ENCODE results near the gene ARAF.

Gene ARAF

DNA sequence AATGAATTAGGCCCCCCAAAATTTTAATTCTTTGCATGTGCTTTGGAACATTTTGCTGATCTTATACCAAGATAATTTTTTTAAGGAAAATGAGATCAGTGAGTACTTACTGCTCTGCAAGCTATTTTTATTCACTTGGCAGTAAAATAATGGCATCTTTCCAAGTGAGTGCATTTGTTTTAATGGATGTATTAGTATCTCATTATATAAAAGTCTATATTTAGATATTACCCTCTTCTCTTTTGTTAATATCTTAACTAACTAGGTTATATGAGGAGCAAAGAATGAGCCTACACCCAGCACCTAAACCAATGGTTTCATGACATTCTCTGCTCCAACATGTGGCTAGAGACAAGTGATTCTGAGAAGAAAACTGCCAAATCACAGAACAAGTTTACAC is 21.1 kb upstream of the ARAF start:
- Histone ChIP-seq H3K4me1 (ENCODE audit: control insufficient read depth, insufficient read depth, low read length, poor library complexity, severe bottlenecking) (no peaks in the 10 kb centered on the region), H3K4me3 (ENCODE audit: extremely low read depth, insufficient read depth, low read length, poor library complexity, severe bottlenecking) (no peak overlapping the region), H3K36me3 (ENCODE audit: control insufficient read depth, insufficient read depth, low read length) (no peaks in the 10 kb centered on the region), H3K27ac (ENCODE audit: low read depth, low read length, severe bottlenecking) (no peak overlapping the region), H3K9me3 (ENCODE audit: control insufficient read depth, low read length) (no peaks in the 10 kb centered on the region)

DNA sequence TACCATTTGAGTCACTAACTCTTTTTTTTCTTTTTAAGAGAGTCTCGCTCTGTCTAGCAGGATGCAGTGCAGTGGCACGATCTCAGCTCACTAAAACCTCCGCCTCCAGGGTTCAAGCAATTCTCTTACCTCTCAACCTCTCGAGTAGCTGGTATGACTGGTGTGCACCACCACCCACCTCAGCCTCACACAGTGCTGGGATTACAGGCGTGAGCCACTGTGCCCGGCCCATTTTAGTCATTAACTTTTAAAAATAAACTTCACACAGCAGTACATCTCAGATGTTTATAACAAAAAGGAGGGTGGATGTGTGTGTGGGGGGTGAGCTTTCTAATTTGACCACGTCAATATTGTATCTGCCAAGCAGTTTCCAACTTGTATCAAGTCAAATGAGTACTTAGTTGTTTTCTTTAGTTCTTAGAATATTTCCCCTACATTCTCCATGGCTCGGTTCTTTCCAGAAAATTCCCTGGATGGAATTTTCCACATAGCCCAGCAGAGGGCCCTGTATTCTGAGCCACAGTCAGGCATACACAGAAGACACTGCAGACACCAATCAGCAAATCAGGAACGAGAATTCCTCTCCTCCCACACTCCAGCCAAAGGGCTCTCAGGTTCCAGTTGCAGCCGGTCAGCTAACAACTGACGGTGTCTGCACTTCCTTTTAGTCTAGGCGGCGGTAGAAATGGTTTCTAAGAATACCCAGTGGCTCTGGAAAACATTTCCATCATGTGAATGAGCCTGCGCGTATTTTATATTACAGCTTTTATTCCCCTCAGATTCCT is 20.1 kb upstream of the ARAF start:
- Histone ChIP-seq H3K36me3 (ENCODE audit: control insufficient read depth, insufficient read depth, low read length) (no peaks in the 10 kb centered on the region), H3K9me3 (ENCODE audit: control insufficient read depth, low read length) (no peaks in the 10 kb centered on the region), H3K4me3 (ENCODE audit: extremely low read depth, insufficient read depth, low read length, poor library complexity, severe bottlenecking) (no peak overlapping the region), H3K27ac (ENCODE audit: low read depth, low read length, severe bottlenecking) (peak overlapping the region; percentile 57), H3K4me1 (ENCODE audit: control insufficient read depth, insufficient read depth, low read length, poor library complexity, severe bottlenecking) (no peaks in the 10 kb centered on the region)
- 50% methylated on average over 2 of the region's 15 CpGs; no CpG with 5 or more reads in 1 of the 2 experiments for WGBS, 2 experiments (ENCODE audit: insufficient coverage in 2 of 2)

DNA sequence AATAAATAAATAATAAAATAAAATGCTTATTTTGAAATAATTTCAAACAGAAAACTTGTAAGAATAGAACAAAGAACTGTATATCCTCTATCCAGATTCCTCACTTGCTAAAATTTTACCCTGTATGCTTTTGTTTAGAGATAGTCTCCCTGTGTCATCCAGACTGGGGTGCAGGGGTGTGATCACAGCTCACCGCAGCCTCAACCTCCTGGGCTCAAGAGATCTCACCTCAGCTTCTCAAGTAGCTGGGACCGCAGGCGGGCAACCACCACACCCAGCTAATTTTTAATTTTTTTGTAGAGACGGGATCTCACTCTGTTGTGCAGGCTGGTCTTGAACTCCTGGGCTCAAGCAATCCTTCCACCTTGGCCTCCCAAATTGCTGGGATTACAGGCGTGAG is 17.5 kb upstream of the ARAF start:
- 86 to 100% methylated on average over 1 of the region's 5 CpGs for WGBS, 2 experiments (ENCODE audit: insufficient coverage in 2 of 2)
- H3K4me1 ChIP-seq (ENCODE audit: control insufficient read depth, insufficient read depth, low read length, poor library complexity, severe bottlenecking) = no peaks in the 10 kb centered on the region
- no peaks in the 10 kb centered on the region for H3K9me3 ChIP-seq (ENCODE audit: control insufficient read depth, low read length)
- no peak overlapping the region for H3K27ac ChIP-seq (ENCODE audit: low read depth, low read length, severe bottlenecking)
- H3K36me3 ChIP-seq (ENCODE audit: control insufficient read depth, insufficient read depth, low read length) = no peaks in the 10 kb centered on the region
- H3K4me3 ChIP-seq (ENCODE audit: extremely low read depth, insufficient read depth, low read length, poor library complexity, severe bottlenecking) = no peak overlapping the region

DNA sequence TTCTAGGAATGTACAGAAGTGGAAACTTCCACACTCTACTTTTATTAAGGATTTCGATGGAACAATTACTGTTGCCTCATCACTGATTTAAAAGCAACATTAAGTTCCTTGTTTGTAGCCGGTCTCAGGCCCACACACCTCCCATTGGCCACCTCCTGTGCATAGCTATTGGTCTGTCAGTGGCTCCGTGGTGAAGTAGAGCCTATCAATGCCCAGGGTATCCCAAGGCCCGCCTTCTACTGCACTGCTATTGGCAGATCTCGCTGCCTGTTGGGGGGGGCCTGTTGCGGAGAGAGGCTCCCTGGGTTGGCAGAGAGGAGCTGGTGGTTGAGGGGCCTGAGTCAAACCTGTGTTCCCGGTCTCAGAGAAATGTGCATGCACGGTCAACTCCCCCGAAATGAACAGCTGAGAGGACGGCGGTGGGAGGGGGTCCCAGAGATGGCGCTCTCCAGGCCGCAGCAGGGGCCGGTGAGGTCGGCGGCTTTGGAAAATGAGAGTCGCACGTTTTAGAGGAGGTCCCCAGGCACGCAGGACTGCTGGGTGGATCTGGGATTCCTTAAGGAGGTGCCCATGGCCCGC is 4.9 kb upstream of the ARAF start:
- peak overlapping the region; percentile 45 for H3K27ac ChIP-seq (ENCODE audit: low read depth, low read length, severe bottlenecking)
- 0 to 6% methylated on average over 6 to 9 of the region's 20 CpGs for WGBS, 2 experiments (ENCODE audit: insufficient coverage in 2 of 2)
- H3K36me3 ChIP-seq (ENCODE audit: control insufficient read depth, insufficient read depth, low read length) = no peaks in the 10 kb centered on the region
- H3K4me3 ChIP-seq (ENCODE audit: extremely low read depth, insufficient read depth, low read length, poor library complexity, severe bottlenecking) = peak overlapping the region; percentile 33
- no peaks in the 10 kb centered on the region for H3K9me3 ChIP-seq (ENCODE audit: control insufficient read depth, low read length)
- H3K4me1 ChIP-seq (ENCODE audit: control insufficient read depth, insufficient read depth, low read length, poor library complexity, severe bottlenecking) = no peaks in the 10 kb centered on the region

DNA sequence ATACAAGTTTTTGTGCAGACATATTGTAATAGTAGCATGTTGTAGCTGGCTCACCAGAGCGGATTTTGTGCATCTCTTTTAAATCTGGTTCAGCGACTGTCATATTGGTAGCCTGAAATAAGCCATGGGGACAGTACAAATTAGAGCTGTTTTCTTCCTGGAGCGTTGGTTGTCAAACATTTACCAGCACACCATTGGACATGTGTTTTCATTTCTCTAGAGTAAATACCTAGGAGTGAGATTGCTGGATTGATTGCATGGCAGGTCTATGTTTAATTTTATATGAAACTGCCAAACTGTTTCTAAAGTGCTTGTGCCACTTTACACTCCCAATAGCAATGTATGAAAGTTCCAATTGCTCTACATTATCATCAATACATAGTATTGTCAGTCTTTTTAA is 2.6 kb upstream of the ARAF start:
- no CpG with 5 or more reads among the region's 3 CpGs for WGBS, 2 experiments (ENCODE audit: insufficient coverage in 2 of 2)
- no peaks in the 10 kb centered on the region for H3K4me1 ChIP-seq (ENCODE audit: control insufficient read depth, insufficient read depth, low read length, poor library complexity, severe bottlenecking)
- peaks cover 6% of the 10 kb centered on the region for H3K36me3 ChIP-seq (ENCODE audit: control insufficient read depth, insufficient read depth, low read length)
- no peak overlapping the region for H3K4me3 ChIP-seq (ENCODE audit: extremely low read depth, insufficient read depth, low read length, poor library complexity, severe bottlenecking)
- H3K9me3 ChIP-seq (ENCODE audit: control insufficient read depth, low read length) = no peaks in the 10 kb centered on the region
- no peak overlapping the region for H3K27ac ChIP-seq (ENCODE audit: low read depth, low read length, severe bottlenecking)

DNA sequence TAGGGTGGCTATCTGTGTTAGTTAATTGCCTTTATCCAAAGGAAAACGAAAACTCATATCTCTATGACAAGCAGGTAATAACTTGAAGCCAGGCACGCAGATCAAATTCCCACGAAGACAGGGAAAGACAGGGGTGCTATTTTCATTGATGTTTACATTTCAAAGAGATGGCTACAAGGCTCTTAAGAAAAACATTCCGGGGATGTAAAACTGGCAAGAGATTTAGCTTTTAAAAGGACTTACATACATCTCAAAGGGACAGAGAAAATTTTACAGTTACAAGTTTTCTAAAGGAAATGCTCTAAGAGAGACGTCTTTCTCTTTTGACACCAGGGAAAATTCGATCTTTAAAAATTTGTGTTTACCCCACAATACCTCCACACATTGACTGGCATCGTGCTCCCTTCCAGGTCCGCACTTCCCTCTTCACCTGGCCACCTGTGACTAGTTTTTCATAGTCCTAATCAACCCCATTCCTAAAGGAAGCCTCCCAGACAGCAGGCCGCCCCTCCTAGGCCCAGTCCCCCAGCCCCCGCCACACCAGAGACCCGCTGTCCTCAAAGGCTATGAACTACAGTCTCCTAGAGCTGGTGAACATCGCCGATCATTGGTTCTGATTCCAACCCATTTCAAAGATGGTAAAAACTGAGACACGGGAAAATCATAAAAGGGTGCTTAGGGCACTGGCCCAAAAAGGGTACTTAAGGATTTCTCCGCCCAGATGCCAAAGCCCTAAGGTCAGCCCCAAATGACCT is 649 bp upstream of the ARAF start:
- Histone ChIP-seq H3K9me3 (ENCODE audit: control insufficient read depth, low read length) (no peaks in the 10 kb centered on the region), H3K27ac (ENCODE audit: low read depth, low read length, severe bottlenecking) (peak overlapping the region; percentile 62), H3K4me1 (ENCODE audit: control insufficient read depth, insufficient read depth, low read length, poor library complexity, severe bottlenecking) (no peaks in the 10 kb centered on the region), H3K36me3 (ENCODE audit: control insufficient read depth, insufficient read depth, low read length) (peaks cover 23% of the 10 kb centered on the region), H3K4me3 (ENCODE audit: extremely low read depth, insufficient read depth, low read length, poor library complexity, severe bottlenecking) (peak overlapping the region; percentile 51)
- WGBS, 2 experiments (ENCODE audit: insufficient coverage in 2 of 2) = 10% methylated on average over 4 of the region's 15 CpGs; no CpG with 5 or more reads in 1 of the 2 experiments

DNA sequence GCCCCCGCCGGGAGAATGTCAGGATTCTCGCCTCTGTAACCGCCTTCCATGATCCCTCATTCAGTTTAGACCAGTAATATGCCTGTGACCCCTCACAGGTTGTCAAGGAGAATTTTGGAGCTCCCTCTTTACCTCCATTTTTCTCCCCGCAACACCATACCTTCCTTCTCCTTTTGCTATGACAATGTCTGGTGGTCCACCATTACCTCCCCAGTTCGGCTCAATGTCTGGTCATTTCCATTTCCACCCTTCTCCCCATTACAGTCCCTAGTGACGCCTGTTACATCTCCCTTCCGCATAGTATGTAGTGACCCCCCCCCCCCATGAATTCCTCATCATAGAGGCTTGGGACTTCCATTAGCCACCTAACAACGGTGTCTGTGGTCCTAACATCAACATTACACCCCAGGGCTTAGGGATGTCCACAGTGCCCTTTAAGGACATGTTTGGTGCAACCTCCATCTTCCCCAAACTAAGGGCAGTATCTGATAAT is 700 bp downstream of the ARAF start:
- Histone ChIP-seq H3K9me3 (ENCODE audit: control insufficient read depth, low read length) (no peaks in the 10 kb centered on the region), H3K4me3 (ENCODE audit: extremely low read depth, insufficient read depth, low read length, poor library complexity, severe bottlenecking) (peak overlapping the region; percentile 51), H3K4me1 (ENCODE audit: control insufficient read depth, insufficient read depth, low read length, poor library complexity, severe bottlenecking) (no peaks in the 10 kb centered on the region)

DNA sequence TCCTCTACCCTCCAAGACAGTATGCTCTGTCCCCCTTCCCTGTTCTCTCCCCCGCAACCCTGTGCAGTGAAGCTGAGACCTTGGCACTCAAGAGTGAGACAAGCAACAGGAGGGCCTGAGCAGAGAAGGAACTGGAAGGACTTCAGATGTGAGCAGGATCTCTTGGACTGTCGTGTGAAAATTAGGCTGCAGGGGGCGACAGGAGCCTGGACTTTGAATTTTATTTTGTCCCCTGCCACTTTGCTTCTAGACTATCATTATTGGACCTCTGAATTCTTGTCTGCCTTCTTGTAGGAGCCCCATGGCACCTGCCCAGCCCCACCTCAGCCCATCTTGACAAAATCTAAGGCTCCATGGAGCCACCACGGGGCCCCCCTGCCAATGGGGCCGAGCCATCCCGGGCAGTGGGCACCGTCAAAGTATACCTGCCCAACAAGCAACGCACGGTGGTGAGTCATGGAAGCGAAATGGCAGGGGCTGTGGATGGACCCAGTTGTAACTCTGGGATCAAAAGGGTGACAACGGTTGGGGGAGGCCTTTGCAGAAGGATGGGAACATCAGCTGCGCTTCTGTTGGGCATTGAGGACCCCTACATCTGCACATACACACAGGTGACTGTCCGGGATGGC is 1.7 kb downstream of the ARAF start:
- 39 to 84% methylated on average over 2 to 10 of the region's 13 CpGs for WGBS, 2 experiments (ENCODE audit: insufficient coverage in 2 of 2)
- no peak overlapping the region for H3K27ac ChIP-seq (ENCODE audit: low read depth, low read length, severe bottlenecking)
- no peaks in the 10 kb centered on the region for H3K9me3 ChIP-seq (ENCODE audit: control insufficient read depth, low read length)
- H3K4me1 ChIP-seq (ENCODE audit: control insufficient read depth, insufficient read depth, low read length, poor library complexity, severe bottlenecking) = no peaks in the 10 kb centered on the region
- no peak overlapping the region for H3K4me3 ChIP-seq (ENCODE audit: extremely low read depth, insufficient read depth, low read length, poor library complexity, severe bottlenecking)
- H3K36me3 ChIP-seq (ENCODE audit: control insufficient read depth, insufficient read depth, low read length) = peaks cover 37% of the 10 kb centered on the region

More for the DNA sequence above, 700 bp downstream of the ARAF start:
- Histone ChIP-seq H3K27ac (ENCODE audit: low read depth, low read length, severe bottlenecking) (peak overlapping the region; percentile 16), H3K36me3 (ENCODE audit: control insufficient read depth, insufficient read depth, low read length) (peaks cover 29% of the 10 kb centered on the region)
- WGBS, 2 experiments (ENCODE audit: insufficient coverage in 2 of 2) = 6% methylated on average over 6 of the region's 9 CpGs; no CpG with 5 or more reads in 1 of the 2 experiments

DNA sequence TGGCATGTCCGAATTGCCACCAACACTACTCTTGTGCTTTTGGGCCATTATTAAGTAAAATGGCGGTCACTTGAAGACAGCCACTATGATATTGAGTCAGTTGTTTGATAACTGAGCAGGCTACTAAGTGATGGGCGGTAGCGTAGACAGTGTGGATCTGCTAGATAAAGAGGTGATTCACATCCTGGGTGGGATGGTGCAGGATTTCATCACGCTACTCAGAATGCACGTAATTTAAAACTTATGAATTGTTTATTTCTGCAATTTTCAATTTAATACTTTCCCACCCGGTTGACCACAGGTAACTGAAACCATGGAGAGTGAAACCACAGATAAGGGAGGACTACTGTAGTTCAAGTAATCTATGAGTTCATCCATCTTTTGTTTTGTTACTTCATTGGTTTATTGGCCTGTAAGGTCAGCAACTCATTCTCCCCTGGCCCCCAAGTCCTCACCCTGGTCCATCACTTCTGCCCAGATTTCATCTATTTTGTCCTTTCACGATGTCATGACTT is 2.9 kb downstream of the ARAF start:
- Histone ChIP-seq H3K36me3 (ENCODE audit: control insufficient read depth, insufficient read depth, low read length) (peaks cover 47% of the 10 kb centered on the region), H3K4me1 (ENCODE audit: control insufficient read depth, insufficient read depth, low read length, poor library complexity, severe bottlenecking) (no peaks in the 10 kb centered on the region), H3K9me3 (ENCODE audit: control insufficient read depth, low read length) (no peaks in the 10 kb centered on the region), H3K27ac (ENCODE audit: low read depth, low read length, severe bottlenecking) (no peak overlapping the region), H3K4me3 (ENCODE audit: extremely low read depth, insufficient read depth, low read length, poor library complexity, severe bottlenecking) (no peak overlapping the region)
- 90 to 100% methylated on average over 2 of the region's 8 CpGs for WGBS, 2 experiments (ENCODE audit: insufficient coverage in 2 of 2)

DNA sequence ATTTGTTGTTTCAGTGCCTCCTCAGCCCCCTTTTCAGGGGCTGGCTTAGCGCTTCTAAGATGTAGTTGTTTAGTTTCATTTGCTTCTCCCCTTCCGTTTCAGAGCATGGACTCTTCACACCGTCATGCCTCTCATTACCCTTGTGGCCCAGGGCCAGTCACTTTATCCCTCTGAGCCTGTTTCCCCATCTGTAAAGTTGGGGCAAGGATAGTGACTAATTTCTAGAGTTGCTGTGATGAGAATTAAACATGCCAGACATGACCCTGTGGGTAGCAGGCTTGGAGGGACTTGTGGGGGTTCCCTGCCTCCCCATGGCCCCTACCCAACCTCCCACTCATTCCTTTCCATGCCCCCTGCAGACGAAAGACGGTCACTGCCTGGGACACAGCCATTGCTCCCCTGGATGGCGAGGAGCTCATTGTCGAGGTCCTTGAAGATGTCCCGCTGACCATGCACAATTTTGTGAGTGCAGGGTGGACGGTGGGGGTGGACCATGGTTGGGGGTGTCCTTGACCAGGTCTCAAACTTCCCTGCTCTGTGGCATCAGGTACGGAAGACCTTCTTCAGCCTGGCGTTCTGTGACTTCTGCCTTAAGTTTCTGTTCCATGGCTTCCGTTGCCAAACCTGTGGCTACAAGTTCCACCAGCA is 3.6 kb downstream of the ARAF start:
- Histone ChIP-seq H3K4me3 (ENCODE audit: extremely low read depth, insufficient read depth, low read length, poor library complexity, severe bottlenecking) (no peak overlapping the region), H3K9me3 (ENCODE audit: control insufficient read depth, low read length) (no peaks in the 10 kb centered on the region), H3K27ac (ENCODE audit: low read depth, low read length, severe bottlenecking) (no peak overlapping the region), H3K4me1 (ENCODE audit: control insufficient read depth, insufficient read depth, low read length, poor library complexity, severe bottlenecking) (no peaks in the 10 kb centered on the region), H3K36me3 (ENCODE audit: control insufficient read depth, insufficient read depth, low read length) (peaks cover 52% of the 10 kb centered on the region)
- 92% methylated on average over 8 of the region's 12 CpGs; no CpG with 5 or more reads in 1 of the 2 experiments for WGBS, 2 experiments (ENCODE audit: insufficient coverage in 2 of 2)

All from mesodermal cell (in vitro differentiated cells).